Muscle layer of colon (tissue), 2 donors: ENCODE data around the gene PSMD8.

Experiments
- H3K27ac ChIP-seq: one replicate; pipeline ENCODE4 v1.7.0; 2013; ENCODE audit warnings: low read depth, mild to moderate bottlenecking, low read length, moderate library complexity
- H3K27me3 ChIP-seq, 2 donors: one replicate each; pipeline ENCODE4 v1.7.0; 2013; ENCODE audit warnings: low read length in 2 of 2, mild to moderate bottlenecking in 2 of 2; ENCODE audit not compliant: insufficient read depth in 2 of 2, control insufficient read depth in 1 of 2
- H3K36me3 ChIP-seq: one replicate; pipeline ENCODE4 v1.7.0; 2013; ENCODE audit warnings: mild to moderate bottlenecking, low read length; ENCODE audit not compliant: insufficient read depth
- H3K4me1 ChIP-seq: one replicate; pipeline ENCODE4 v1.7.0; 2013; ENCODE audit warnings: mild to moderate bottlenecking, low read length; ENCODE audit not compliant: insufficient read depth
- H3K4me3 ChIP-seq, 2 donors: one replicate each; pipeline ENCODE4 v1.7.0; 2013; ENCODE audit warnings: low read length in 2 of 2, low read depth in 1 of 2, mild to moderate bottlenecking in 1 of 2, moderate library complexity in 1 of 2
- H3K9ac ChIP-seq: one replicate; pipeline ENCODE4 v1.7.0; 2013; ENCODE audit warnings: low read length
- H3K9me3 ChIP-seq: one replicate; pipeline ENCODE4 v1.7.0; 2013; ENCODE audit warnings: mild to moderate bottlenecking, low read length
- donor health status: abdominal sarcoma.
- donor health status: Adenocarcinoma of cecum.

Gene PSMD8

DNA sequence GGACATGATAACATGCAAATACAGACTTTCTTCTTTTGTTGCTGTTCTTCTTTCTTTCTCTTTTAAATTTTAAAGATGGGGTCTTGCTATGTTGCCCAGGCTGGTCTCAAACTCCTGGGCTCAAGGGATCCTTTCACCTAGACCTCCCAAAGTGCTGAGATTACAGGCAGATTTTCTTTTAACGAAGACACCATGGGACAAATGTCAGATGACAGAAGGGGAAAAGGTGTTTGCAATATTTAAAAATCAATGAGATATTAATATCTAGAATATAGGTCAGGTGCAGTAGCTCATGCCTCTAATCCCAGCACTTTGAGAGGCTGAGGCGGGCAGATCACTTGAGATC is 55.4 kb downstream of the PSMD8 start:
- no peak overlapping the region for H3K27ac ChIP-seq
- no peak overlapping the region for H3K4me3 ChIP-seq
- H3K9me3 ChIP-seq: no peaks in the 10 kb centered on the region
- H3K9ac ChIP-seq: no peak overlapping the region
- no peaks in the 10 kb centered on the region for H3K4me1 ChIP-seq
- H3K27me3 ChIP-seq: peaks cover 3 to 29% of the 10 kb centered on the region in 2 donors
- H3K36me3 ChIP-seq: no peaks in the 10 kb centered on the region

DNA sequence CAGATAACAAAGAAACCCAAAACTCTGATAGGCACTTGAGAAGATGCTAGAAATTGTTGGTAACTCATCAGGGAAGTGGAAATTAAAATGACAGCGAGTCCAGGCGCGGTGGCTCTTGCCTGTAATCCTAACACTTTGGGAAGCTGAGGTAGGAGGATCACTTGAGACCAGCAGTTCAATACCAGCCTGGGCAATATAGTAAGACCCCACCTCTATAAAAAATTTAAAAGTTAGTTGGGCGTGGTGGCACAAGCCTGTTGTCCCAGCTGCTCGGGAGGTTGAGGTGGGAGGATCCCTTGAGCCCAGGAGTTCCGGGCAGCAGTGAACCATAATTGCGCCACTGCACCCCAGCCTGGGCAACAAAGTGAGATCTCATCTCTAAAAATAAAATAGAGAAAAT is 56.6 kb downstream of the PSMD8 start:
- Histone ChIP-seq H3K27ac (no peak overlapping the region), H3K4me1 (no peaks in the 10 kb centered on the region), H3K9ac (no peak overlapping the region), H3K4me3 (no peak overlapping the region), H3K9me3 (no peaks in the 10 kb centered on the region), H3K27me3 (peaks cover 6 to 23% of the 10 kb centered on the region in 2 donors), H3K36me3 (no peaks in the 10 kb centered on the region)

DNA sequence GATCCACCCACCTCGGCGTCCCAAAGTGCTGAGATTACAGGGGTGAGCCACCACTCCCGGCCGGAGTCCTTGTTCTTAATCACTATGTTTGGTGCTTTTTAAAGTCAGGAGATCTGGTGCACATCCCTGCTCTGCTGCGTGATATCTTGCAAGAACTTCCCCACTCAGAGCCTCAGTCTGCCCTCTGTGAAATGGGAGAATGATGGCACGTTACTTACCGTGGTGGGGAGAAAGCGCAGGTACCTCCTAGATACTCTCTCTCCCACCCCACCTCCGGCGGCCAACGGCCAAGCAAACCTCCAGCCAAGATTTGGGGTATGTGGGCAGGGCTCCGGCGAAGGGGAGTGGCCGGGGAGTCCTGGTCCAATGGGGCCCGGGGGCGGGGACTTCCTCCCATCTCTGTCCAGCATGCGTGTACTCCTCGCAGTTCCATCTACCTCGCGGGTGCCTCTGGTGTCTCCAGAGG is 58.9 kb downstream of the PSMD8 start, which contains the start of gene RYR1:
RYR1 (plus strand) TSS at position 424 of the 466 bp plus-strand sequence. CDS start 139 bp downstream, outside the sequence.
- H3K4me3 ChIP-seq: no peak within 1 kb of the TSS
- H3K27ac ChIP-seq: no peak within 1 kb of the TSS
- H3K27me3 ChIP-seq: peaks cover 6 to 23% of the 10 kb centered on the region in 2 donors
- H3K4me1 ChIP-seq: no peaks in the 10 kb centered on the region
- no peaks in the 10 kb centered on the region for H3K36me3 ChIP-seq
- no peak within 1 kb of the TSS for H3K9ac ChIP-seq
- H3K9me3 ChIP-seq: no peaks in the 10 kb centered on the region
